KMS-11 (cell line): ENCODE data around the gene RBM7.

Experiments used
- H2AFZ ChIP-seq: fragments of 200-600 bp; sonication (generic); 2 replicates; pipeline ENCODE4 v1.6.1; 2016; ENCODE audit warnings: antibody characterized with exemption, mixed run types, low read depth
- H3K27ac ChIP-seq: fragments of 200-600 bp; sonication (generic); 2 replicates; pipeline ENCODE4 v1.6.1; 2016; ENCODE audit warnings: mild to moderate bottlenecking, mixed run types
- H3K27me3 ChIP-seq: fragments of 200-600 bp; sonication (generic); 2 replicates; pipeline ENCODE4 v1.6.1; 2017; ENCODE audit warnings: mild to moderate bottlenecking, low read depth, mixed run types, moderate library complexity; ENCODE audit not compliant: insufficient read depth
- H3K36me3 ChIP-seq: fragments of 200-600 bp; sonication (generic); 2 replicates; pipeline ENCODE4 v1.6.1; 2017; ENCODE audit warnings: mild to moderate bottlenecking, mixed run types; ENCODE audit not compliant: insufficient read depth
- H3K4me1 ChIP-seq: fragments of 200-600 bp; sonication (generic); 2 replicates; pipeline ENCODE4 v1.6.1; 2016; ENCODE audit warnings: mild to moderate bottlenecking, low read depth, mixed run types; ENCODE audit not compliant: poor library complexity, severe bottlenecking
- H3K4me2 ChIP-seq: fragments of 200-600 bp; sonication (generic); 2 replicates; pipeline ENCODE4 v1.7.0; 2016; ENCODE audit warnings: mild to moderate bottlenecking, mixed run types
- H3K4me3 ChIP-seq: fragments of 200-600 bp; sonication (generic); IDR thresholded peaks from 2 replicates; pipeline ENCODE4 v1.6.1; 2017; ENCODE audit warnings: low read depth, low read length, mixed read lengths; ENCODE audit not compliant: insufficient read depth
- H3K79me2 ChIP-seq: fragments of 200-600 bp; sonication (generic); 2 replicates; pipeline ENCODE4 v1.6.1; 2016; ENCODE audit warnings: low read depth, mixed run types; ENCODE audit not compliant: insufficient read depth
- H3K9ac ChIP-seq: fragments of 200-600 bp; sonication (generic); 2 replicates; pipeline ENCODE4 v1.6.1; 2016; ENCODE audit warnings: mild to moderate bottlenecking, mixed run types
- H4K20me1 ChIP-seq: fragments of 200-600 bp; sonication (generic); 2 replicates; pipeline ENCODE4 v1.6.1; 2016; ENCODE audit warnings: mild to moderate bottlenecking, mixed run types; ENCODE audit not compliant: insufficient read depth
- CTCF ChIP-seq: fragments of 200-600 bp; sonication (generic); conservative IDR thresholded peaks from 2 replicates; pipeline ENCODE4 v1.6.1; 2017; ENCODE audit warnings: low read depth, mild to moderate bottlenecking, antibody characterized with exemption, low read length, moderate library complexity, mixed read lengths

Gene RBM7

GRCh38 chr11:114359342-114359741 lies 41.1 kb upstream of the RBM7 start:
- H4K20me1 ChIP-seq = no peaks in the 10 kb centered on the region
- no peaks in the 10 kb centered on the region for H3K36me3 ChIP-seq
- no peaks in the 10 kb centered on the region for H3K79me2 ChIP-seq
- no peak overlapping the region for H3K9ac ChIP-seq
- no peak overlapping the region for H3K4me2 ChIP-seq
- no peaks in the 10 kb centered on the region for H3K27me3 ChIP-seq
- TF ChIP-seq CTCF = no peak
- no peaks in the 10 kb centered on the region for H3K4me1 ChIP-seq
- H3K27ac ChIP-seq = no peak overlapping the region
- no peak overlapping the region for H3K4me3 ChIP-seq
- no peak overlapping the region for H2AFZ ChIP-seq

GRCh38 chr11:114362326-114362725 lies 38.1 kb upstream of the RBM7 start:
- Histone ChIP-seq H3K27ac (no peak overlapping the region), H3K36me3 (no peaks in the 10 kb centered on the region), H4K20me1 (no peaks in the 10 kb centered on the region), H3K4me1 (no peaks in the 10 kb centered on the region), H3K4me3 (no peak overlapping the region), H3K4me2 (no peak overlapping the region), H3K79me2 (no peaks in the 10 kb centered on the region), H3K27me3 (no peaks in the 10 kb centered on the region), H3K9ac (no peak overlapping the region), H2AFZ (no peak overlapping the region)
- TF ChIP-seq CTCF = no peak

GRCh38 chr11:114362958-114363357 lies 37.5 kb upstream of the RBM7 start:
- H3K79me2 ChIP-seq = no peaks in the 10 kb centered on the region
- H4K20me1 ChIP-seq = no peaks in the 10 kb centered on the region
- H3K9ac ChIP-seq = no peak overlapping the region
- no peaks in the 10 kb centered on the region for H3K36me3 ChIP-seq
- H3K27me3 ChIP-seq = no peaks in the 10 kb centered on the region
- H3K4me2 ChIP-seq = no peak overlapping the region
- no peaks in the 10 kb centered on the region for H3K4me1 ChIP-seq
- no peak overlapping the region for H2AFZ ChIP-seq
- no peak for TF ChIP-seq CTCF
- H3K4me3 ChIP-seq = no peak overlapping the region
- H3K27ac ChIP-seq = no peak overlapping the region

GRCh38 chr11:114366331-114367243 lies 33.9 kb upstream of the RBM7 start:
- H3K9ac ChIP-seq = no peak overlapping the region
- no peaks in the 10 kb centered on the region for H3K27me3 ChIP-seq
- no peaks in the 10 kb centered on the region for H3K79me2 ChIP-seq
- no peak overlapping the region for H3K4me3 ChIP-seq
- no peak for TF ChIP-seq CTCF
- H2AFZ ChIP-seq = no peak overlapping the region
- no peaks in the 10 kb centered on the region for H3K36me3 ChIP-seq
- no peak overlapping the region for H3K4me2 ChIP-seq
- no peaks in the 10 kb centered on the region for H4K20me1 ChIP-seq
- no peak overlapping the region for H3K27ac ChIP-seq
- no peaks in the 10 kb centered on the region for H3K4me1 ChIP-seq
